IMR-90 (cell line): ENCODE measurements around the gene RAD51B. TPM values are rescaled to one million over a fixed set of nuclear protein-coding genes. Genes with fewer than 3 reads are reported as not detected.

Experiments used
- ATAC-seq: fragments of 200-7000 bp; cut with Tn5 transposase; 2 replicates; pipeline ENCODE4 v1.9.1; 2020; ENCODE audit warnings: low read depth, mild to moderate bottlenecking, moderate library complexity
- BruUV-seq: library from RNA; stranded (reverse); fragments of 400-500 nt; replicated peaks from 2 replicates; lab custom pipeline; 2021; lab: Mats Ljungman, UMichigan
- CTCF ChIA-PET: fragments of 300-600 bp; formaldehyde crosslinking; extraction: SDS; loops from one replicate; lab custom pipeline; 2021; ENCODE audit warnings: antibody characterized with exemption; lab: Yijun Ruan, JAX
- POLR2A ChIA-PET: fragments of 300-600 bp; sonication (Branson Sonifier 250); formaldehyde crosslinking; loops from one replicate; lab custom pipeline; 2022; ENCODE audit warnings: antibody characterized with exemption; ENCODE audit not compliant: unreplicated experiment; lab: Charles Lee
- DNase-seq: peaks from one replicate; pipeline ENCODE4 v3.0.0; 2013
- H2AFZ ChIP-seq: replicated peaks from 2 replicates; pipeline ENCODE3; 2013; ENCODE audit warnings: low read length, mild to moderate bottlenecking; ENCODE audit not compliant: poor library complexity
- H2AK5ac ChIP-seq: 2 replicates; pipeline ENCODE4 v1.6.1; 2013; ENCODE audit warnings: low read depth, low read length, inconsistent platforms
- H2AK9ac ChIP-seq: replicated peaks from 2 replicates; pipeline ENCODE3; 2013; ENCODE audit warnings: mild to moderate bottlenecking, low read depth, low read length, moderate library complexity; ENCODE audit not compliant: poor library complexity
- H2BK120ac ChIP-seq: 2 replicates; pipeline ENCODE4 v1.6.1; 2013; ENCODE audit warnings: low read depth, low read length, inconsistent platforms
- H2BK15ac ChIP-seq: 3 replicates; pipeline ENCODE4 v1.6.1; 2013; ENCODE audit warnings: low read depth, low read length, inconsistent platforms
- H2BK20ac ChIP-seq: 2 replicates; pipeline ENCODE4 v1.6.1; 2013; ENCODE audit warnings: low read depth, mild to moderate bottlenecking, inconsistent platforms, low read length, moderate library complexity
- H2BK5ac ChIP-seq: 2 replicates; pipeline ENCODE4 v1.6.1; 2013; ENCODE audit warnings: mild to moderate bottlenecking, low read depth, low read length, inconsistent platforms; ENCODE audit not compliant: poor library complexity, severe bottlenecking
- H3K14ac ChIP-seq: replicated peaks from 2 replicates; pipeline ENCODE4 v1.6.1; 2013; ENCODE audit warnings: low read depth, low read length, inconsistent platforms
- H3K18ac ChIP-seq: 2 replicates; pipeline ENCODE4 v1.6.1; 2013; ENCODE audit warnings: low read depth, low read length, control low read depth
- H3K23ac ChIP-seq: 2 replicates; pipeline ENCODE4 v1.6.1; 2013; ENCODE audit warnings: low read depth, low read length, inconsistent platforms
- H3K27ac ChIP-seq: 2 replicates; pipeline ENCODE4 v1.5.1; 2013; ENCODE audit warnings: mild to moderate bottlenecking, control low read depth, low read length; ENCODE audit not compliant: insufficient read depth
- H3K27me3 ChIP-seq: 2 replicates; pipeline ENCODE4 v1.6.1; 2013; ENCODE audit warnings: low read length; ENCODE audit not compliant: control insufficient read depth, insufficient read depth
- H3K36me3 ChIP-seq: 2 replicates; pipeline ENCODE4 v1.6.1; 2013; ENCODE audit warnings: low read length, mixed read lengths; ENCODE audit not compliant: control insufficient read depth, insufficient read depth
- H3K4ac ChIP-seq: 2 replicates; pipeline ENCODE4 v1.6.1; 2013; ENCODE audit warnings: low read depth, low read length, inconsistent platforms
- H3K4me1 ChIP-seq: 2 replicates; pipeline ENCODE4 v1.6.1; 2013; ENCODE audit warnings: low read length, mixed read lengths; ENCODE audit not compliant: control insufficient read depth, insufficient read depth
- H3K4me2 ChIP-seq: 2 replicates; pipeline ENCODE4 v1.6.1; 2013; ENCODE audit warnings: low read depth, mild to moderate bottlenecking, control low read depth, low read length, moderate library complexity
- H3K4me3 ChIP-seq: 2 replicates; pipeline ENCODE4 v1.5.1; 2013; ENCODE audit warnings: low read depth, mild to moderate bottlenecking, control low read depth, low read length, moderate library complexity; ENCODE audit not compliant: insufficient read depth
- H3K56ac ChIP-seq: 2 replicates; pipeline ENCODE4 v1.6.1; 2013; ENCODE audit warnings: low read length, inconsistent platforms; ENCODE audit not compliant: insufficient read depth; ENCODE audit errors: extremely low read depth
- H3K79me1 ChIP-seq, 2 experiments: 2 replicates each; pipeline ENCODE4 v1.6.1; 2013; ENCODE audit warnings: low read length in 2 of 2, inconsistent platforms in 1 of 2, low read depth in 1 of 2
- H3K9ac ChIP-seq: 2 replicates; pipeline ENCODE4 v1.6.1; 2013; ENCODE audit warnings: low read depth, low read length, control low read depth
- H3K9me1 ChIP-seq: 2 replicates; pipeline ENCODE4 v1.6.1; 2013; ENCODE audit warnings: low read length, inconsistent platforms; ENCODE audit not compliant: insufficient read depth
- H3K9me3 ChIP-seq: 2 replicates; pipeline ENCODE4 v1.6.1; 2013; ENCODE audit warnings: low read length; ENCODE audit not compliant: control insufficient read depth, insufficient read depth
- H4K20me1 ChIP-seq: 2 replicates; pipeline ENCODE4 v1.6.1; 2013; ENCODE audit warnings: low read length, inconsistent platforms; ENCODE audit not compliant: insufficient read depth
- H4K5ac ChIP-seq: 2 replicates; pipeline ENCODE4 v1.6.1; 2013; ENCODE audit warnings: mild to moderate bottlenecking, low read depth, low read length, control low read depth
- H4K8ac ChIP-seq, 2 experiments: 2 replicates each; pipeline ENCODE4 v1.6.1; 2013; ENCODE audit warnings: low read depth in 2 of 2, low read length in 2 of 2, control low read depth in 1 of 2, inconsistent platforms in 1 of 2
- H4K91ac ChIP-seq: 2 replicates; pipeline ENCODE4 v1.6.1; 2013; ENCODE audit warnings: low read depth, low read length, inconsistent platforms; ENCODE audit not compliant: insufficient read depth
- MAFK ChIP-seq: IDR thresholded peaks from 2 replicates; pipeline ENCODE4 v1.6.1; 2012; ENCODE audit warnings: low read depth, low read length, improper control_type of control experiment
- MAZ ChIP-seq: IDR thresholded peaks from 2 replicates; pipeline ENCODE4 v1.6.1; 2012; ENCODE audit warnings: low read depth, mild to moderate bottlenecking, low read length, improper control_type of control experiment, moderate library complexity, borderline replicate concordance
- MXI1 ChIP-seq: IDR thresholded peaks from 2 replicates; pipeline ENCODE4 v1.6.1; 2012; ENCODE audit warnings: low read depth, mild to moderate bottlenecking, low read length, moderate library complexity, borderline replicate concordance
- RAD21 ChIP-seq: IDR thresholded peaks from 2 replicates; pipeline ENCODE4 v1.6.1; 2012; ENCODE audit warnings: low read length, improper control_type of control experiment
- RCOR1 ChIP-seq: IDR thresholded peaks from 2 replicates; pipeline ENCODE4 v1.6.1; 2012; ENCODE audit warnings: mild to moderate bottlenecking, low read length, improper control_type of control experiment; ENCODE audit not compliant: insufficient replicate concordance
- RFX5 ChIP-seq: IDR thresholded peaks from 2 replicates; pipeline ENCODE4 v1.8.0; 2012; ENCODE audit warnings: low read depth, mild to moderate bottlenecking, low read length, moderate library complexity
- SMC3 ChIP-seq: fragments of 150-350 bp; IDR thresholded peaks from 2 replicates; pipeline ENCODE4 v1.6.1; 2016; ENCODE audit warnings: low read depth, mild to moderate bottlenecking, antibody characterized with exemption, low read length, moderate library complexity
- WGBS, 2 experiments: methylation state at CpG; one replicate each; pipeline versions ENCODE4 v1.1.5 to v1.1.7; 2013; ENCODE audit warnings: missing lambda C conversion rate in 2 of 2; ENCODE audit not compliant: insufficient read length in 1 of 2; ENCODE audit errors: extremely low coverage in 2 of 2; 5-methylcytosine and 5-hydroxymethylcytosine counted together
- dilution Hi-C: fragments of 300-500 bp; cut with HindIII; formaldehyde crosslinking; loops from one replicate; pipeline ENCODE4 v1.14.3; 2018; ENCODE audit warnings: low sequenced_read_pairs; ENCODE audit not compliant: unreplicated experiment
- in situ Hi-C: fragments of 300-500 bp; cut with MboI; formaldehyde crosslinking; loops from 3 replicates; pipeline ENCODE4 v1.14.3; 2019; ENCODE audit warnings: low sequenced_read_pairs, inconsistent platforms, mixed read lengths
- intact Hi-C: fragments of 100-400 bp; cut with micrococcal nuclease; formaldehyde crosslinking; loops from 2 replicates; pipeline ENCODE4 v1.10.0; 2022
- polyA plus RNA-seq, 3 experiments: library from polyadenylated mRNA; depleted of rRNA; stranded (reverse); fragments of >200 nt; gene quantifications; 2 replicates each; pipeline ENCODE4 v1.2.3, GENCODE V29; 2012; ENCODE audit warnings: low replicate concordance in 1 of 3
- total RNA-seq: library from RNA; depleted of rRNA; stranded (reverse); fragments of >200 nt; gene quantifications from 2 replicates; pipeline ENCODE4 v1.2.3, GENCODE V29; 2012
- TF ChIP-seq, protein P1 (sequence below): conservative IDR thresholded peaks from 2 replicates; pipeline ENCODE4 v1.5.1; 2012; ENCODE audit warnings: mild to moderate bottlenecking, low read depth, low read length, improper control_type of control experiment

RAD51B gene
- total and polyA plus RNA-seq, 2 of the 4 experiments (the other 2 are of a cell fraction) = 5.1 to 18.8 TPM

- no peak overlapping the region for H3K56ac ChIP-seq
These were observed 261.9 kb downstream of the RAD51B start for GRCh38 chr14:68081489-68081888.

More at GRCh38 chr14:68081489-68081888, 261.9 kb downstream of the RAD51B start:
- no peaks in the 10 kb centered on the region for H3K79me1 ChIP-seq
- H2BK120ac ChIP-seq = no peak overlapping the region
- no peaks in the 10 kb centered on the region for H3K9me1 ChIP-seq
- TF ChIP-seq MAZ (no peak), RAD21 (no peak), RCOR1 (no peak), MAFK (no peak), MXI1 (no peak), SMC3 (no peak), RFX5 (no peak)
- TF ChIP-seq, protein P1, sequence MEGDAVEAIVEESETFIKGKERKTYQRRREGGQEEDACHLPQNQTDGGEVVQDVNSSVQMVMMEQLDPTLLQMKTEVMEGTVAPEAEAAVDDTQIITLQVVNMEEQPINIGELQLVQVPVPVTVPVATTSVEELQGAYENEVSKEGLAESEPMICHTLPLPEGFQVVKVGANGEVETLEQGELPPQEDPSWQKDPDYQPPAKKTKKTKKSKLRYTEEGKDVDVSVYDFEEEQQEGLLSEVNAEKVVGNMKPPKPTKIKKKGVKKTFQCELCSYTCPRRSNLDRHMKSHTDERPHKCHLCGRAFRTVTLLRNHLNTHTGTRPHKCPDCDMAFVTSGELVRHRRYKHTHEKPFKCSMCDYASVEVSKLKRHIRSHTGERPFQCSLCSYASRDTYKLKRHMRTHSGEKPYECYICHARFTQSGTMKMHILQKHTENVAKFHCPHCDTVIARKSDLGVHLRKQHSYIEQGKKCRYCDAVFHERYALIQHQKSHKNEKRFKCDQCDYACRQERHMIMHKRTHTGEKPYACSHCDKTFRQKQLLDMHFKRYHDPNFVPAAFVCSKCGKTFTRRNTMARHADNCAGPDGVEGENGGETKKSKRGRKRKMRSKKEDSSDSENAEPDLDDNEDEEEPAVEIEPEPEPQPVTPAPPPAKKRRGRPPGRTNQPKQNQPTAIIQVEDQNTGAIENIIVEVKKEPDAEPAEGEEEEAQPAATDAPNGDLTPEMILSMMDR = no peak
- H3K4me1 ChIP-seq = peaks cover 2% of the 10 kb centered on the region; the same call in 1 of the 2 replicates
- no peaks in the 10 kb centered on the region for H3K36me3 ChIP-seq
- H3K9ac ChIP-seq = no peak overlapping the region
- H2AFZ ChIP-seq = no peak overlapping the region
- WGBS, 2 experiments = no CpG with 5 or more reads among the region's 5 CpGs
- H2AK5ac ChIP-seq = no peak overlapping the region
- no peak overlapping the region for H4K8ac ChIP-seq
- H3K27me3 ChIP-seq = no peaks in the 10 kb centered on the region
- no peak overlapping the region for H3K4me2 ChIP-seq
- H2BK15ac ChIP-seq = no peak overlapping the region
- in situ Hi-C loops (no loop called here), intact Hi-C loops (loop anchor here (5.0 to 10.0 kb wide), 3 partner anchors 151 to 733 kb away; no protein-coding TSS in a partner anchor), dilution Hi-C loops (no loop called here)
- no peak overlapping the region for H3K18ac ChIP-seq
- no peak for DNase-seq
- no TSS peak for BruUV-seq
- H4K91ac ChIP-seq = no peak overlapping the region; the same call in 1 of the 2 replicates
- no peaks in the 10 kb centered on the region for H4K20me1 ChIP-seq
- no peak overlapping the region for H3K4ac ChIP-seq
- H2AK9ac ChIP-seq = no peak overlapping the region
- no peaks in the 10 kb centered on the region for H3K9me3 ChIP-seq
- no peak overlapping the region for H4K5ac ChIP-seq
- no peak overlapping the region for H3K27ac ChIP-seq
- H3K4me3 ChIP-seq = no peak overlapping the region
- ChIA-PET POLR2A (no interaction called here), CTCF (no interaction called here)
- no peak overlapping the region for H2BK20ac ChIP-seq
- H3K14ac ChIP-seq = no peak overlapping the region
- ATAC-seq = no peak
- H3K23ac ChIP-seq = no peak overlapping the region
- H2BK5ac ChIP-seq = no peak overlapping the region
